ENCODE measurements around the gene MAML2.

Gene MAML2

GRCh38 chr11:96191752-96192151, 151.2 kb downstream of the MAML2 start:
- no peak for TF ChIP-seq CTCF (IDR thresholded peaks at IDR 0.05)
- Histone ChIP-seq H3K27ac (no peak overlapping the region), H3K36me3 (no peaks in the 10 kb centered on the region), H3K9me3 (no peaks in the 10 kb centered on the region), H3K27me3 (no peaks in the 10 kb centered on the region), H3K4me1 (ENCODE audit: control insufficient read depth in 1 of 2, insufficient read depth in 1 of 2, low read depth in 1 of 2, low read length in 1 of 2) (no peaks in the 10 kb centered on the region), H3K4me3 (ENCODE audit: low read depth in 1 of 2, low read length in 1 of 2) (no peak overlapping the region)

- Histone ChIP-seq H3K27ac (no peak overlapping the region), H3K4me1 (ENCODE audit: control insufficient read depth in 1 of 2, insufficient read depth in 1 of 2, low read depth in 1 of 2, low read length in 1 of 2) (no peaks in the 10 kb centered on the region), H3K36me3 (no peaks in the 10 kb centered on the region), H3K9me3 (no peaks in the 10 kb centered on the region), H3K4me3 (ENCODE audit: low read depth in 1 of 2, low read length in 1 of 2) (no peak overlapping the region), H3K27me3 (no peaks in the 10 kb centered on the region)
- TF ChIP-seq CTCF (IDR thresholded peaks at IDR 0.05): no peak
Observed at GRCh38 chr11:96189351-96189750, 153.6 kb downstream of the MAML2 start.

GRCh38 chr11:96188243-96189006, 154.6 kb downstream of the MAML2 start:
- no peak for TF ChIP-seq CTCF (IDR thresholded peaks at IDR 0.05)
- Histone ChIP-seq H3K9me3 (no peaks in the 10 kb centered on the region), H3K4me3 (ENCODE audit: low read depth in 1 of 2, low read length in 1 of 2) (no peak overlapping the region), H3K27me3 (no peaks in the 10 kb centered on the region), H3K4me1 (ENCODE audit: control insufficient read depth in 1 of 2, insufficient read depth in 1 of 2, low read depth in 1 of 2, low read length in 1 of 2) (no peaks in the 10 kb centered on the region), H3K27ac (no peak overlapping the region), H3K36me3 (no peaks in the 10 kb centered on the region)

GRCh38 chr11:96187822-96188221, 155.2 kb downstream of the MAML2 start:
- Histone ChIP-seq H3K27ac (no peak overlapping the region), H3K4me1 (ENCODE audit: control insufficient read depth in 1 of 2, insufficient read depth in 1 of 2, low read depth in 1 of 2, low read length in 1 of 2) (no peaks in the 10 kb centered on the region), H3K27me3 (no peaks in the 10 kb centered on the region), H3K4me3 (ENCODE audit: low read depth in 1 of 2, low read length in 1 of 2) (no peak overlapping the region), H3K36me3 (no peaks in the 10 kb centered on the region), H3K9me3 (no peaks in the 10 kb centered on the region)
- TF ChIP-seq CTCF (IDR thresholded peaks at IDR 0.05): no peak

GRCh38 chr11:96186806-96187205, 156.2 kb downstream of the MAML2 start:
- Histone ChIP-seq H3K4me1 (ENCODE audit: control insufficient read depth in 1 of 2, insufficient read depth in 1 of 2, low read depth in 1 of 2, low read length in 1 of 2) (no peaks in the 10 kb centered on the region), H3K9me3 (no peaks in the 10 kb centered on the region), H3K27ac (no peak overlapping the region), H3K4me3 (ENCODE audit: low read depth in 1 of 2, low read length in 1 of 2) (no peak overlapping the region), H3K27me3 (no peaks in the 10 kb centered on the region), H3K36me3 (no peaks in the 10 kb centered on the region)
- no peak for TF ChIP-seq CTCF (IDR thresholded peaks at IDR 0.05)
